NCI-H1092 (cell line): Measurements from ENCODE around the gene WTAP.
"Not testable (repeated sequence)": the region's sequence is repeated elsewhere in the genome, so short reads cannot be mapped to it uniquely, and the experiment has no call there.

Experiments used
- DNase-seq: peaks from one replicate; lab custom pipeline; 2025; lab: John Stamatoyannopoulos, UW

WTAP gene

GRCh38 chr6:159726918-159727716, at the start of gene WTAP:
WTAP (plus strand) TSS chr6:159727506; CDS start chr6:159736266, 8,760 bp downstream.
- peak; percentile 98 for DNase-seq

- no peak for DNase-seq
Observed at GRCh38 chr6:159677506-159678165, 49.7 kb upstream of the WTAP start.

GRCh38 chr6:159678574-159678973, 48.7 kb upstream of the WTAP start:
- DNase-seq: no peak

GRCh38 chr6:159679091-159680077, 47.9 kb upstream of the WTAP start:
- no peak for DNase-seq

GRCh38 chr6:159680104-159680503, 47.2 kb upstream of the WTAP start:
- DNase-seq: no peak

GRCh38 chr6:159681191-159681880, 46.0 kb upstream of the WTAP start:
- no peak for DNase-seq

- no peak for DNase-seq
Observed at GRCh38 chr6:159682295-159682694, 45.0 kb upstream of the WTAP start.

GRCh38 chr6:159682810-159683209, 44.5 kb upstream of the WTAP start:
- DNase-seq: no peak

GRCh38 chr6:159684013-159684304, 43.3 kb upstream of the WTAP start:
- no peak for DNase-seq

GRCh38 chr6:159686040-159686439, 41.3 kb upstream of the WTAP start:
- no peak for DNase-seq

- no peak for DNase-seq
Observed at GRCh38 chr6:159686703-159687102, 40.6 kb upstream of the WTAP start.

GRCh38 chr6:159687341-159687740, 40.0 kb upstream of the WTAP start:
- DNase-seq: no peak

GRCh38 chr6:159688266-159688905, 38.9 kb upstream of the WTAP start:
- no peak for DNase-seq

GRCh38 chr6:159689001-159689400, 38.3 kb upstream of the WTAP start:
- no peak for DNase-seq

GRCh38 chr6:159690135-159690534, 37.2 kb upstream of the WTAP start:
- not testable (repeated sequence) for DNase-seq

GRCh38 chr6:159691133-159691962, 36.0 kb upstream of the WTAP start:
- no peak for DNase-seq

GRCh38 chr6:159691963-159692287, 35.4 kb upstream of the WTAP start:
- DNase-seq: no peak

- peak; percentile 40 for DNase-seq
Observed at GRCh38 chr6:159692303-159693127, 34.8 kb upstream of the WTAP start.

- DNase-seq: peak; percentile 95
Observed at GRCh38 chr6:159693128-159693893, 34.0 kb upstream of the WTAP start, which contains the start of gene SOD2. SOD2 (minus strand) TSS chr6:159693241; CDS start chr6:159693167, 74 bp downstream.
